Colonic mucosa (tissue), 4 donors: ENCODE measurements around the gene PHF10. TPM values are rescaled to one million over a fixed set of nuclear protein-coding genes. Genes with fewer than 3 reads are reported as not detected.
A peak's percentile ranks its signal among the peaks of the same experiment; 100 is the strongest.

Experiments
- DNase-seq: peaks from one replicate; pipeline ENCODE4 v3.0.0-alpha.2; 2020
- H3K27ac ChIP-seq: fragments of 200-600 bp; one replicate; pipeline ENCODE4 v1.8.0; 2021
- H3K27me3 ChIP-seq: fragments of 200-600 bp; one replicate; pipeline ENCODE4 v1.8.0; 2021
- H3K36me3 ChIP-seq: fragments of 200-600 bp; one replicate; pipeline ENCODE4 v1.8.0; 2021
- H3K4me1 ChIP-seq: fragments of 200-600 bp; one replicate; pipeline ENCODE4 v1.8.0; 2021; ENCODE audit warnings: mild to moderate bottlenecking
- H3K4me3 ChIP-seq: fragments of 200-600 bp; one replicate; pipeline ENCODE4 v1.8.0; 2021
- H3K9ac ChIP-seq, 2 donors: one replicate each; pipeline ENCODE4 v1.7.0; 2013; ENCODE audit warnings: control low read depth in 2 of 2, low read depth in 2 of 2, low read length in 2 of 2
- H3K9me3 ChIP-seq: fragments of 200-600 bp; one replicate; pipeline ENCODE4 v1.8.0; 2021
- intact Hi-C: fragments of 100-400 bp; cut with DNase I; formaldehyde crosslinking; loops from one replicate; pipeline ENCODE4 v1.14.1; 2022
- total RNA-seq, 2 donors: library from RNA; stranded (reverse); fragmentation: NEBNext Ultra II Directional in 1 of 2; extraction: Animal tissue kit (Norgen Biotek cat#: 25700) in 1 of 2; gene quantifications; one replicate each; pipeline ENCODE4 v1.2.1, GENCODE V29; 2021
- TF ChIP-seq, protein P1 (sequence below): fragments of 200-600 bp; IDR thresholded peaks from one replicate; pipeline ENCODE4 v1.8.0; 2022; ENCODE audit warnings: antibody characterized with exemption, mild to moderate bottlenecking
- donor health status: healthy.
- donor health status: DM: no; HTN: no; CAD: no.
- donor health status: DM: no; HTN: no; CAD: no.

PHF10 gene
- total RNA-seq, 2 donors from 2014 or later, result 37.5 to 39.6 TPM

DNA sequence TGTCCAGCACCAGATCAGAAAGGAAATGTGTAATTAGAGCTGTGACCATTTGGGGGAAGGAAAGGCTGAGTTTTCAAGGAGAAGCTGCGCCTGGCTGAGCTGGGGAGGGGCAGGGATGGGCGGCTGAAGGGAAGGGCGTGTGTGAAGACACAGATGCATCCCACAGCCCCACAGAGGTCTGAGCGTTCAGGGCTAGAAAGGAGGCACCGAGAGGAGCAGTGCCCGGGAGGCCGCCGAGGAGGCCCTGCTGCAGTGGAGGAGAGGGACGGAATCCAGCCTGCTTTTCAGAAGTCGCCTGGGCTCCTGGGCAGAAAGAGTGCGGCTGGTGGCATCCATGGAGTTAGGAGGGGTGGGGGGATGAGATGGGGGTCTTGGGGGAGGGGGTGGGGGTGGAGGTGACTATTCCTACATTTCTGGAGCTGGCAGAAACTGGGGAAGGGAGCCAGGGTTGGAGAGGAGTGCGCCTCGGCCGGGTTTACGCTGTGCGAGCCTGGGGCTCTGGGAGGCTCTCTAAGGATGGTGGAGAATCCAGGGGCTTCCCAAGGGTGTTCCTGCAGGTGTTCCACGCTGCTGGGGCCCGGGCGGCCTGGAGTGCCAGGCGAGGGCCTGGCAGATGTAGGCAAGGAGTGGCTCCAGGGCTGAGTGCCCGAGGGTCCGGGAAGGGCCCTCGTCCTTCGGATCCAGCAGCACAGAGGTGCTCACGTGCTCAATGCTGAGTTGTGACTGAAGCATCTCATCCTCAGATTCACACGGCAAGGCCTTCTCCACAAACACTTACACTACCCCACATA lies 64.3 kb downstream of the PHF10 start:
- no peak for DNase-seq
- Histone ChIP-seq H3K4me3 (no peak overlapping the region), H3K9me3 (no peaks in the 10 kb centered on the region), H3K9ac (no peak overlapping the region), H3K4me1 (no peaks in the 10 kb centered on the region), H3K36me3 (no peaks in the 10 kb centered on the region), H3K27ac (no peak overlapping the region), H3K27me3 (no peaks in the 10 kb centered on the region)
- intact Hi-C loops, result no loop called here
- TF ChIP-seq, protein P1, sequence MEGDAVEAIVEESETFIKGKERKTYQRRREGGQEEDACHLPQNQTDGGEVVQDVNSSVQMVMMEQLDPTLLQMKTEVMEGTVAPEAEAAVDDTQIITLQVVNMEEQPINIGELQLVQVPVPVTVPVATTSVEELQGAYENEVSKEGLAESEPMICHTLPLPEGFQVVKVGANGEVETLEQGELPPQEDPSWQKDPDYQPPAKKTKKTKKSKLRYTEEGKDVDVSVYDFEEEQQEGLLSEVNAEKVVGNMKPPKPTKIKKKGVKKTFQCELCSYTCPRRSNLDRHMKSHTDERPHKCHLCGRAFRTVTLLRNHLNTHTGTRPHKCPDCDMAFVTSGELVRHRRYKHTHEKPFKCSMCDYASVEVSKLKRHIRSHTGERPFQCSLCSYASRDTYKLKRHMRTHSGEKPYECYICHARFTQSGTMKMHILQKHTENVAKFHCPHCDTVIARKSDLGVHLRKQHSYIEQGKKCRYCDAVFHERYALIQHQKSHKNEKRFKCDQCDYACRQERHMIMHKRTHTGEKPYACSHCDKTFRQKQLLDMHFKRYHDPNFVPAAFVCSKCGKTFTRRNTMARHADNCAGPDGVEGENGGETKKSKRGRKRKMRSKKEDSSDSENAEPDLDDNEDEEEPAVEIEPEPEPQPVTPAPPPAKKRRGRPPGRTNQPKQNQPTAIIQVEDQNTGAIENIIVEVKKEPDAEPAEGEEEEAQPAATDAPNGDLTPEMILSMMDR, result no peak

DNA sequence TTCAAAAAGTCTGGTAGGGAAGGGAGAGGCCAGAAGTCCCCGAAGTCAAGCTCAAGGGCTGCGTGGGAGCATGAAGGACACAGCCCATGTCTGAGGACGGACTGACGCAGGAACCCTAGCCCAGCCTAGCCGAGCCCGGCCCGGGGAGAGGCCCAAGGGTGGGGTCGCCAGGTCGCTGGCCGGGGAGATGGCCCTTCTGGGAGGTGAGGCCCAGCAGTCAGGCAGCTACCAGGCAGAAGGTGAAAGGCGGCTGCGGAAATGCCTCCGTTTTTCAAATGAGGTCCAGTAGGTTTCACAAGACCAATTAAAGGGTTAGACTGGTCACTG lies 67.1 kb downstream of the PHF10 start:
- no peak for DNase-seq
- Histone ChIP-seq H3K27ac (no peak overlapping the region), H3K36me3 (no peaks in the 10 kb centered on the region), H3K9me3 (no peaks in the 10 kb centered on the region), H3K4me1 (no peaks in the 10 kb centered on the region), H3K4me3 (no peak overlapping the region), H3K9ac (no peak overlapping the region), H3K27me3 (no peaks in the 10 kb centered on the region)
- TF ChIP-seq, protein P1, result no peak
- intact Hi-C loops, result no loop called here

DNA sequence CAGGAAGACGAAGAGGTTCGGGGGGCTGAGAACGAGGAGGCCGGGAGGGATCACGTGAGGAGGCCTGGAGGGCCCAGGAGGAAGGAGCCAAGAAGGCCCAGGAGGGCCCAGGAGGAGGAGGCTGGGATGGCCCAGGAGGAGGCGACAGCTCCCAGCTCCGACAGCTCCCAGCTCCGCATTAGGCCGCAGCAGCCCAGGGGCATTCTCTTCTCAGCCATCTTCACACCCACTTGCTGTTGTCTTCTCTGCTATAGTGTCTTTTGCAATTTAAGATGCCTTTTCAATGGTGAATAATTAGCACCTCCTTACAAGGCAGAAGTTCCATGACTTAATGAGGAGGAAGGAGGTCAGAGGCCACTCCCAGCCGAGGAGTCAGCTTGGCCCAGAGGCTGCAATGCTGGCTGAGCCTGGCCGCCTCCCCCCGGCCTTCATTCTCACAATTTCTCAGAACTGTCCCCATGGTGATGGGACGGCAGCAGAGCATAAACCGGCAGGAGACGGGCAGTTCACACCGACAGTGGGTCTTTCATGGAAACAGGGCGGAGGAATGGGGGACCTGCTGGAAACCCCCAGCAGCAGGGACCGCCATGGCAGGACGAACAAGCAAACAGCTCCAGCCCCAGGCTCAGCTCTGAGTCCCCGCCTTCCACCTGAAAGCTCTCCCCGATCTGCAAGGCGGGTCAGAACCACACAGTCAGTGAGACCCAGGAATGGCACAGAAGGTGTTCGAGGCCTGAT lies 67.6 kb downstream of the PHF10 start:
- TF ChIP-seq, protein P1, result no peak
- Histone ChIP-seq H3K4me3 (no peak overlapping the region), H3K4me1 (no peaks in the 10 kb centered on the region), H3K27ac (no peak overlapping the region), H3K9me3 (no peaks in the 10 kb centered on the region), H3K27me3 (no peaks in the 10 kb centered on the region), H3K9ac (no peak overlapping the region), H3K36me3 (no peaks in the 10 kb centered on the region)
- DNase-seq, result no peak
- intact Hi-C loops, result no loop called here

DNA sequence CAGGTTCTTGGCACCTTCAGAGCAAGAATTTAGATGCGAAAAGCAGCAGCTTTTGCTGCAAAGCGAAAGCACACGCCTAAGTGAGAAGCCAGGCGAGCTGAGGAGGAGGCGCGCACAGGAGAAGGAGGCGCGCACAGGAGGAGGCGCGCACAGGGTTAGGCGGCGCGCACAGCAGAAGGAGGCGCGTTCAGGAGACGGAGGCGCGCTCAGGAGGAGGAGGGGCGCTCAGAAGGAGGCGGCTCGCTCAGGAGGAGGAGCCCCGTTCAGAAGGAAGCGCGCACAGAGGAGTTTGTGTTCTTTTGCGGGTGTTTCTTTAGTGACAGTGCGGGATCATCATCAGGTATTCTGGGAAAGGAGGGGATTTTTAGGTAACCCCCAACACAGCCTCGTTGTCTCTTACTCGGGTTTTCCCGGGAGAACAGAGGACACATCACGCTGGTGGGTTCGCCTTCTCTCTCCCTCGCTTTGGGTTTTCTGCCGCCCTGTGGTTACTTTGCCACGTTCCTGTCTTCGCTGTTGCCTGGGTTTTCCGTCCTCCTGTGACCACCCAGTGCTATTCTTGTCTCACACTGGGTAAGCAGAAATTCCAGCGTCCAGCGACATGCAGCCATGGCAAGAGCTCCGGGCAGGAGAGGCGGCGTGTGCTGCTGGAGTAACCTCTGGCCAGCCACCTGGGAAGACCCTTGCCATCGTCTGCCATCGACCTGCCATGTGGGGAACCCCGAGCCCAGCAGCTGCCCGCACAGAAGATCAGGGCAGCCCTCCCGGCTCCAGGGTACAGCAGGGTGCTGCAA lies 69.5 kb downstream of the PHF10 start:
- no peaks in the 10 kb centered on the region for H3K27me3 ChIP-seq
- peak overlapping the region in 1 of 2 donors; percentile 77 for H3K9ac ChIP-seq
- peak overlapping the region; percentile 40 for H3K4me3 ChIP-seq
- intact Hi-C loops, result no loop called here
- TF ChIP-seq, protein P1, result no peak
- H3K9me3 ChIP-seq, result no peaks in the 10 kb centered on the region
- H3K36me3 ChIP-seq, result no peaks in the 10 kb centered on the region
- peak; percentile 69 for DNase-seq
- peak overlapping the region; percentile 60 for H3K27ac ChIP-seq
- H3K4me1 ChIP-seq, result no peaks in the 10 kb centered on the region

Other genes starting within 250 kb of the PHF10 start
- 10 to 100 TPM; 17.4 to 43.8 TPM for gene WDR27, start 22.5 kb downstream of the PHF10 start, total RNA-seq
- gene C6orf120, start 22.4 kb downstream of the PHF10 start, total RNA-seq, result 10 to 100 TPM; 28.7 to 31.9 TPM
- gene DYNLT2, start 27.1 kb upstream of the PHF10 start, total RNA-seq, result 1 to 10 TPM; 1.4 to 2.2 TPM
- 10 to 100 TPM; 14.2 to 15.7 TPM for gene ERMARD, start 27.1 kb upstream of the PHF10 start, total RNA-seq